Measurements from ENCODE around the gene GRK1.

GRK1 gene

DNA sequence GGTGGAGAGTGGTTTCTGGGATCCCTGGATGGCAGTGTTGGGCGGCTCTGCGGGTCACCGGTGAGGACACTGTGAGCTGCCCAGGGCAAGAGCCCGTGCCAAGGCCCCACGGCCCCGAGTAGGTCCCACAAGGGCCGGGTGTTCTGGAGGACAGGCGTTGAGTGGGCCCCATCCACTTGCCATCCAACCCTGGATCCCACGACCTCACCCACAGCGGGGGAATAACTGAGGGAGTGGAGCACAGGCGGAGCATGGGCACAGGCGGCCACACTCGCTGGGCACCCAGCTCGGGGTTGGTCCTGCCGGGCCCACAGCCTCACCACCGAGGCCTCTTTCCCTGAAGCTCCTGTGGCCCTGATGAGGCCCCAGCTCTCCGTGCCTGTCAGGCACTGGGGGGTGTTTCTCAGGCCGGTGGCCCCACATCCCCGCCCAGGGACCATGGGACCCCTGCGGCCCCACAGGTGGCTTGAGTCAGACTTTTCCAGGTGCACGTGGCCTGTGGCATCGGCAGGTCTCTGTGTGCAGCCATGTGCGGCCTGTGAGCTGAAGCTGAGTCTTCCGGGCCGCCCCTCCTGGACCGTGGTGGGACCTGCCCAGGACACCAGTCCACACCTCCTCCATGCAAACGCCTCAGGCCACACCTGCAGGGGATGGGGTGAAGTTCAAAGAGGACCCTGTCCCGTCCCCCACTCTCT, 108.6 kb downstream of the GRK1 start:
- no peak for DNase-seq (ENCODE audit: low read depth, low spot score)

GRCh38 chr13:113776231-113777125, 109.5 kb downstream of the GRK1 start:
- DNase-seq (ENCODE audit: low read depth, low spot score): no peak

- DNase-seq (ENCODE audit: low read depth, low spot score): peak; percentile 71
Observed at GRCh38 chr13:113777311-113778260, 110.6 kb downstream of the GRK1 start.

- no peak for DNase-seq (ENCODE audit: low read depth, low spot score)
Observed at GRCh38 chr13:113781571-113781970, 114.6 kb downstream of the GRK1 start.

DNA sequence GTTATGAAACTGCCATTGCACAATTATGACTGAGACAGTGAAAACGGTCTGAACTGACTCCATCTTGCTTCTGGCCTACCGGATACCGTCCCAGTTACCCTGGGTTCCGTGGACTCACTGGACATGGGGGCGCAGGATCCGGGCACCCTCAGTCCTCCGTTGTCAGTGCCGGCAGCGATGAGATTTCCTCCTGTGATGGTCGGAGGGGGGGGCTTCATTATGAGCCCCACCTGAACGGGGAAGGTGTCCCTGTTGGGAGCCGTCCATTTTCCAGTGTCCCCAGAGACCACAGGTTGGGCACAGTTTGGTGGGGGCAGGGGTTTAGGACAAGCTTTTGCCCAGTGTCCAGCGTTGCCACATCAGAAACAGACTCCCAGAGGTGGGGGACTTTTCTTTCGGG, 115.5 kb downstream of the GRK1 start:
- DNase-seq (ENCODE audit: low read depth, low spot score): no peak

DNA sequence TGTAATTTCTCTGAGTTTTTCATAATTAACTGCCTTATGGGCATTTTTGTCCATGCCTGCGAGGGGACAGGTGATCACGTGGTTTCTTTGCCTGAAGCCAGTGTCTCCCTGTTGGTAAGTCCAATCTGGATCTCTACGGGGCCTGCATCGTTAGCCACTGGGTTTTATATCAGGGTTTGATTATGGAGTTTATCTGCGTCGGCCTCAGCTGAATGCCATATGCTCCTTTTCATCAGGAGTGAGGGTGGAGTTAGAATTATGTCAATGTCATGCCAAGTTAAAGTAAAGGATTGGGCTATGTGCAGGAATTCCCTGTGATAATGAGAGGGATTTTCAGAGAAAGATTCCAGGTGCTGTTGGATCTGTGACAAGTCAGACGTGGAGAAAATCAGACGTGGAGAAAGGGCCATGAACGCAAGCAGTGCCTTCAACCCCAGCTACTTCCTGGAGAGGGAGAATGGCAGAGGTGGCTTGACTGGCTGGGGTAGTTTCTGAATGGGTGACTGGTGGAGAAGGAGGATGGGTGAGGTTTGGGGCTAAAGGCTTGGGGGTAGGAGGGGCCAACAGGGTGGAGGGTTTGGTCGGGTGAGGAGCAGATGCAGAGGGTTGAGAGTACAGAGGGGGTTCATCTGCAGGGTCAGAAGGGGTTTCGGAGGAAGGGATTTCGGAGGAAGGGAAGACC, 116.3 kb downstream of the GRK1 start:
- DNase-seq (ENCODE audit: low read depth, low spot score): no peak

GRCh38 chr13:113783966-113784644, 117.1 kb downstream of the GRK1 start:
- no peak for DNase-seq (ENCODE audit: low read depth, low spot score)

DNA sequence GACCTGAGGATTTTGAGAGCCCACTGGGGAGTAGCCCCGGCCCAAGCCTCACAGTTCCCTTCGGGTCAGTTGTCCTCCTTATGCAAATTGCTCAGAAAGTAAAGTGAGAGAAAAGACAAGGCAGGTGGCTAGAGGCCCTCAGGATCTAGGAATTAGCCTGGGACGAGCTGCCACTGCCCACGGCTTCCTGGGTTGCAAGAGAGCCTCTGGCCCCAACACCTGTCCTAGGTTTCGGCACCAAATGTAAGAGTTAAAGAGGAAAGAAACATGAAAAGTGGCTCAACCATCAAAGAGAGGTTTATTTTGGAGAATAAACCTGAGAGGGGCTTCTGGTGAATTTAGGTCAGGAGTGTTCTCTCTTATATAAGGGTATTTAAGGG, 117.6 kb downstream of the GRK1 start:
- DNase-seq (ENCODE audit: low read depth, low spot score): no peak

- no peak for DNase-seq (ENCODE audit: low read depth, low spot score)
Observed at GRCh38 chr13:113785051-113786010, 118.3 kb downstream of the GRK1 start.

DNA sequence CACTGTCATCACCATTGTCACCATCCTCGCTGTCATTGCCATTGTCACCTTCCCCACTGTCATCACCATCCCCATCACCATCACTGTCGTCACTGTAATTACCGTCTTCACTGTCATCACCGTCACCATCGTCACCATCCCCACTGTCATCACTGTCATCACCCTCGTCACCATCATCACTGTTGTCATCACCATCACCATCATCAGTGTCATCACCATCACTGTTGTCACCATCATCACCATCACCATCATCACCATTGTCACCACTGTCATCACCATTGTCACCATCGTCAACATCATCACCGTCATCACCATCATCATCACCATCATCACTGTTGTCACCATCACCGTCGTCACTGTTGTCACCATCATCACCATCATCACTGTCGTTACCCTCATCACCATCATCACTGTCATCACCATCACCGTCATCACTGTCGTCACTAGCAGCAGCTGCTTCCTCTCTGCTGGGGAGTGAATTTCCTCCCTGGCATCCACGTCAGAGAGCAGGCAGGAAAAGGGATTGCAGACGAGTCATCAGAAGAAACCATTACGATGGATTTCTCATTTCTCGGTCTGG, 119.3 kb downstream of the GRK1 start:
- DNase-seq (ENCODE audit: low read depth, low spot score): no peak

All from ELF-1 (cell line).